Endodermal cell (in vitro differentiated cells): ENCODE results near the gene AP5B1. TPM values are rescaled to one million over a fixed set of nuclear protein-coding genes. Genes with fewer than 3 reads are reported as not detected.

Experiments used
- DNase-seq: peaks from one replicate; pipeline ENCODE4 v3.0.0-alpha.2; 2017
- H3K27ac ChIP-seq: 2 replicates; pipeline ENCODE4 v1.5.1; 2013; ENCODE audit warnings: mild to moderate bottlenecking, low read depth, low read length, moderate library complexity
- H3K27me3 ChIP-seq: 2 replicates; pipeline ENCODE4 v1.6.1; 2013; ENCODE audit warnings: mild to moderate bottlenecking, low read length, moderate library complexity; ENCODE audit not compliant: insufficient read depth, control insufficient read depth, poor library complexity, severe bottlenecking
- H3K36me3 ChIP-seq: 2 replicates; pipeline ENCODE4 v1.7.0; 2013; ENCODE audit warnings: mild to moderate bottlenecking, low read length, moderate library complexity; ENCODE audit not compliant: control insufficient read depth, insufficient read depth
- H3K4me1 ChIP-seq: one replicate; pipeline ENCODE4 v1.7.0; 2013; ENCODE audit warnings: low read length; ENCODE audit not compliant: control insufficient read depth, insufficient read depth
- H3K4me3 ChIP-seq: 2 replicates; pipeline ENCODE4 v1.5.1; 2013; ENCODE audit warnings: mild to moderate bottlenecking, low read length, moderate library complexity
- H3K9ac ChIP-seq: 2 replicates; pipeline ENCODE4 v1.6.1; 2013; ENCODE audit warnings: mild to moderate bottlenecking, low read length, moderate library complexity; ENCODE audit not compliant: poor library complexity, severe bottlenecking; ENCODE audit errors: extremely low read depth
- H3K9me3 ChIP-seq: 2 replicates; pipeline ENCODE4 v1.6.1; 2013; ENCODE audit warnings: mild to moderate bottlenecking, low read length, moderate library complexity; ENCODE audit not compliant: control insufficient read depth
- H3K27ac Mint-ChIP-seq: 2 replicates; pipeline ENCODE4 v1.8.0; 2020; ENCODE audit warnings: mixed read lengths
- H3K27me3 Mint-ChIP-seq: 2 replicates; pipeline ENCODE4 v1.8.0; 2021; ENCODE audit warnings: mild to moderate bottlenecking, mixed read lengths; ENCODE audit not compliant: insufficient read depth
- H3K36me3 Mint-ChIP-seq: 2 replicates; pipeline ENCODE4 v1.8.0; 2020; ENCODE audit warnings: low read depth, mixed read lengths
- H3K4me1 Mint-ChIP-seq: 2 replicates; pipeline ENCODE4 v1.8.0; 2020; ENCODE audit warnings: mixed read lengths
- H3K4me3 Mint-ChIP-seq: 2 replicates; pipeline ENCODE4 v1.8.0; 2020; ENCODE audit warnings: mild to moderate bottlenecking, moderate library complexity, mixed read lengths
- H3K9me3 Mint-ChIP-seq: 2 replicates; pipeline ENCODE4 v1.8.0; 2020; ENCODE audit warnings: mild to moderate bottlenecking, mixed read lengths
- WGBS, 2 experiments: methylation state at CpG; one replicate each; pipeline versions ENCODE4 v1.1.5 to v1.1.7; 2013; ENCODE audit warnings: missing lambda C conversion rate in 2 of 2, mixed read lengths in 1 of 2; ENCODE audit not compliant: insufficient coverage in 1 of 2, insufficient read length in 1 of 2; 5-methylcytosine and 5-hydroxymethylcytosine counted together
- total RNA-seq, 2 donors: library from RNA; stranded (reverse); fragmentation: NEBNext Ultra II Directional in 1 of 2; extraction: Animal tissue kit (Norgen Biotek cat#: 25700) in 1 of 2; gene quantifications; 2 replicates in 1 of 2; 3 replicates in 1 of 2; pipeline ENCODE4 v1.2.1, GENCODE V29; 2021
- TF ChIP-seq, protein P1 (sequence below): fragments of 200-600 bp; sonication (generic); conservative IDR thresholded peaks from 2 replicates; pipeline ENCODE4 v1.5.0; 2021; ENCODE audit warnings: antibody characterized with exemption, mild to moderate bottlenecking

Gene AP5B1
- total RNA-seq, 2 donors from 2014 or later = 17.8 to 29.9 TPM

DNA sequence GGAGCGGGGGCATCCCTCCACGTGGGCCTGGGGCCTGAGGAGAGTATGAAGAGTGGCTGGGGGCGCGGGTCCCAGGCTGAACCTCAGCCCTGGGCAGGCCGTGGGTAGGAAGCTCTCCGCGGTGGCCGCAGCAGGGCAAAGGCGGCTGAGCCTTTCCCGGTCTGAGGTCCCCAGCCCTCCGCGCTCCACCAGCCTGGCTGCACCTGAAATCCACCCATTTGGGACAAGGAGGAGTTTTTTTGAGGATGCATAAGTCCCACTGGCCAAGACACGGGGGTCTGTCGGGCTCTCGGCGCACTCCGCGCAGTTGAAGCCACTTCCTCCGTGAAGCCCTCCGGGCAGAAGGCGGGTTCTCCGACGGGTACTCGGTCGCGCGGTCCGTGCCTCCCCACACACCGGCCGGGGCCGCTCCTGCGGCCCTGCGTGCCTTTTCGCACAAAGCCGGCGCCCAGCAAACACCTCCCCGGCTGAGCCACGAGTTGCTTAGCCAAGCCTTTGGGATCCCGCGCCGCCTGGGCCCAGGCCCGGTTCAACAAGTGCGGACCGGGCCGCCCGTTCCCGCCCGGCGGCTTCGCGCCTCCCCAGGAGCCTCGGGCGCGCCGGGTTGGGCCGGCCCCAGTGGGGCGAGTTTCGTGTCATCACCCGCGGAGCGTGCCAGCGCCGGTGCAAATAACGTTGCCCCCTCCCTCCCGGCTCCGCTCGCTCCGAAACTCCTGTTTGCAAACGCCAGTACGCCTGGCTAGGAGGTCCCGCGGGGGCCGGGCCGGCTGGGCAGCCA is 5.4 kb upstream of the AP5B1 start:
- peaks cover 3% of the 10 kb centered on the region for H3K36me3 Mint-ChIP-seq
- Histone ChIP-seq H3K27ac (no peak overlapping the region), H3K9ac (no peak overlapping the region), H3K36me3 (no peaks in the 10 kb centered on the region), H3K27me3 (peaks cover 67% of the 10 kb centered on the region), H3K4me3 (peak overlapping the region; percentile 35), H3K4me1 (peaks cover 18% of the 10 kb centered on the region), H3K9me3 (no peaks in the 10 kb centered on the region)
- no peaks in the 10 kb centered on the region for H3K9me3 Mint-ChIP-seq
- TF ChIP-seq, protein P1, sequence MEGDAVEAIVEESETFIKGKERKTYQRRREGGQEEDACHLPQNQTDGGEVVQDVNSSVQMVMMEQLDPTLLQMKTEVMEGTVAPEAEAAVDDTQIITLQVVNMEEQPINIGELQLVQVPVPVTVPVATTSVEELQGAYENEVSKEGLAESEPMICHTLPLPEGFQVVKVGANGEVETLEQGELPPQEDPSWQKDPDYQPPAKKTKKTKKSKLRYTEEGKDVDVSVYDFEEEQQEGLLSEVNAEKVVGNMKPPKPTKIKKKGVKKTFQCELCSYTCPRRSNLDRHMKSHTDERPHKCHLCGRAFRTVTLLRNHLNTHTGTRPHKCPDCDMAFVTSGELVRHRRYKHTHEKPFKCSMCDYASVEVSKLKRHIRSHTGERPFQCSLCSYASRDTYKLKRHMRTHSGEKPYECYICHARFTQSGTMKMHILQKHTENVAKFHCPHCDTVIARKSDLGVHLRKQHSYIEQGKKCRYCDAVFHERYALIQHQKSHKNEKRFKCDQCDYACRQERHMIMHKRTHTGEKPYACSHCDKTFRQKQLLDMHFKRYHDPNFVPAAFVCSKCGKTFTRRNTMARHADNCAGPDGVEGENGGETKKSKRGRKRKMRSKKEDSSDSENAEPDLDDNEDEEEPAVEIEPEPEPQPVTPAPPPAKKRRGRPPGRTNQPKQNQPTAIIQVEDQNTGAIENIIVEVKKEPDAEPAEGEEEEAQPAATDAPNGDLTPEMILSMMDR = no peak
- H3K27me3 Mint-ChIP-seq = peaks cover 62% of the 10 kb centered on the region
- no peak overlapping the region for H3K27ac Mint-ChIP-seq
- 27 to 51% methylated on average over 28 to 74 of the region's 74 CpGs for WGBS, 2 experiments
- H3K4me3 Mint-ChIP-seq = peak overlapping the region; percentile 75
- DNase-seq = peak; percentile 70
- peaks cover 22% of the 10 kb centered on the region for H3K4me1 Mint-ChIP-seq

DNA sequence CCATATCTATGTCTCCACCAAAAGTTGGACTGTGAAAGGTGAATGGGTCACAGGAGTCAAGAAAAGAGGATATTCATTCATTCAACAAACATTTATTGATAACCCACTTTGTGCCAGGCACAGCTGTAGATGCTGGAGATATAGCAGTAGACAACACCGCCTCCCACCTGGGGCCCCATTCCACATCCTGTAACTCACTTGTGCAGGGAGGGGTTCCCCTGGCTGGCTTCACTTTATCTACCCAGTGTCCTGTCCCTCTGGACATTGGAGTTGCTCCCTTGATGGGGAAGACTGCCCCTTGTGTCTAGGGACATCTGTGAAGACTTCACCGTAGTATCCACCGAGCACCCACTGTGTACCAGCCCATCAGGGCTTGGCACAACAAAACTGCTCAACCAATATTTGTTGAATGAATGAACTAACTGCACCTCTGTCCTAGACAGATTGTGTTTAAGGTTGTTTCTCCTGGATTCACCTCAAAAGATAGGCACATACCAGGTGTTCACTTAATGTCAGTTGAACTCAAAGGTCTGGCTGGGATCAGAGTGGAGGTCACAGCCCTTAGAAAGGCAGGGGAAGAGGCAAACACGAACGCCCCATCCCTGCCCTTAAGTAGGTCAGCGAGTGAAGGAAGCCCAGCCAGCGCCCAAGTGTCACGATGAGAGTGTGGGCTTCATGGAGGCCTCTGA is 4.7 kb upstream of the AP5B1 start:
- Histone ChIP-seq H3K4me1 (peaks cover 18% of the 10 kb centered on the region), H3K27ac (no peak overlapping the region), H3K9me3 (no peaks in the 10 kb centered on the region), H3K27me3 (peaks cover 67% of the 10 kb centered on the region), H3K9ac (no peak overlapping the region), H3K36me3 (no peaks in the 10 kb centered on the region), H3K4me3 (no peak overlapping the region)
- Mint-ChIP-seq H3K4me3 (peak overlapping the region; percentile 75), H3K9me3 (no peaks in the 10 kb centered on the region), H3K27me3 (peaks cover 62% of the 10 kb centered on the region), H3K4me1 (peaks cover 19% of the 10 kb centered on the region), H3K27ac (no peak overlapping the region), H3K36me3 (peaks cover 3% of the 10 kb centered on the region)
- 83 to 88% methylated on average over 8 of the region's 8 CpGs for WGBS, 2 experiments
- TF ChIP-seq, protein P1 = no peak
- DNase-seq = no peak

DNA sequence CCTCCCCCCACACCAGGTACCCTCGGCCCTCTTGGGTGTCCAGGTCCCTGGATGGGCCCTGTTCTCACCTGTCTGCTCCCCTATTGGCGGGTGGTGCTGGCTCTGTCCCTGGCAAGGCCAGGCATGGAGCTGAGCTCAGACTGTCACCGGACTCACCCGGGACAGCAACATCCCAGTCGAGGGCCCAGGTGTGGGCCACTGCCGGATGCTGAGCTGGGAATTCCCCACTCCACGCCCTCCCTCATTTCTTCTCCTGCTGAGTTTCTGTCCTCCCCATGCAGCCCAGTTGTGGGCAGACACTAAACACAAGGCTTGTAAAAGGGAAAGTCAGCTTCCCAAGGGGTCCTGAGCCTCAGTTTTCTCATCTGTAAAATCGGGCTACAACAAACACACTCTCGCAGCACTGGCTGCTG is 2.0 kb upstream of the AP5B1 start:
- H3K27me3 ChIP-seq = peaks cover 52% of the 10 kb centered on the region
- no peak overlapping the region for H3K4me3 Mint-ChIP-seq
- peaks cover 50% of the 10 kb centered on the region for H3K27me3 Mint-ChIP-seq

More for the DNA sequence above, 2.0 kb upstream of the AP5B1 start:
- no peak overlapping the region for H3K27ac ChIP-seq
- no peak overlapping the region for H3K27ac Mint-ChIP-seq
- DNase-seq = peak; percentile 37
- peaks cover 6% of the 10 kb centered on the region for H3K36me3 Mint-ChIP-seq
- no peaks in the 10 kb centered on the region for H3K9me3 ChIP-seq
- no peak overlapping the region for H3K4me3 ChIP-seq
- no peaks in the 10 kb centered on the region for H3K9me3 Mint-ChIP-seq
- H3K36me3 ChIP-seq = peaks cover 16% of the 10 kb centered on the region
- no peak overlapping the region for H3K9ac ChIP-seq
- 92 to 100% methylated on average over 3 to 9 of the region's 9 CpGs for WGBS, 2 experiments
- no peaks in the 10 kb centered on the region for H3K4me1 ChIP-seq
- peaks cover 4% of the 10 kb centered on the region for H3K4me1 Mint-ChIP-seq
- TF ChIP-seq, protein P1 = no peak
